HG02623 (cell line): ENCODE data around the gene SIN3A.
"Not testable (repeated sequence)": the region's sequence is repeated elsewhere in the genome, so short reads cannot be mapped to it uniquely, and the experiment has no call there.

Experiments used
- ATAC-seq: cut with Tn5 transposase; IDR thresholded peaks from one replicate; pipeline ENCODE4 v1.9.1; 2021; ENCODE audit warnings: moderate library complexity; ENCODE audit not compliant: unreplicated experiment

The SIN3A gene

DNA sequence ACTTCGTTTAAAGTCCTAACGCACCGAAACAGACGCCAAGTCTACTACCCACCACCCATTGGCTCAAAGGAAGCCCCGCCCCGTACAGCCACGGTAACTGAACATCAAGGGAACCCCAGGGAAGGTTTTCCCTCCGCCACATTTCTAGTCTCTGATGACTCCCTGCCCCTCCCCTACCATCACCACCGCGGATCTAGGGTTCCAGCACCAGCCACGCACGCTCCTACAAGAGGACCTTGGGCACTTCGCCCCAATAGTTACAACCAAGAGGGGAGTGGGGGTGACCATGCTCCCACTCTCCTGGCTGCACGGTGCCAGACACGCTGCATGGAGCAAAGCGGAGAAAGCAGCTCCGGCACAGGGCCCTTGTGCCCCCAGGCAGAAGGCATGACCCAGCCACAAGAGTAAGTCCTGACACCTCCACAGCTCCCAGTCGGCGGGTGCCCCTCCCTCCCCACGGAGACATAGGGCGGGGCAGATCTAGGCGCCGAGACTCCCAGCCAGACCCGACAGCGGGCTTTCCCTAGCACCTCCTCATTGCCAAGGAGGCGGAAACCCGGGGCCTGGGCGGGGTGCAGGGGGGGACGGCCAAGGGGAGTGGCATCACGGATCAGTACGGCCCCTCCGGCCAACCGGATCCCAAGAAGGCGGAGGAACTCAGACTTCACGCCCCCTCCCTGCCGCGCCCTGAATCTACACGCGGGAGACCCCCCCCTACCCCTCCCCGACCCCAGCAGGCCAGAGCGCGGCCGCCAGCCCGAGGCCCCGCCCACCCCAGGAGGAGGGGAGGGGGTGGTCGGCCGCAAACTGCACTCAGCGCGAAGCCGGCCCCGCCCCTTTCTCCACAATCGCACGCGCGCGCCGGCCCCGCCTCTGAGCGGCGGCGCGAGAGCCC lies 936 bp downstream of the SIN3A start:
- peak; percentile 15 for ATAC-seq

DNA sequence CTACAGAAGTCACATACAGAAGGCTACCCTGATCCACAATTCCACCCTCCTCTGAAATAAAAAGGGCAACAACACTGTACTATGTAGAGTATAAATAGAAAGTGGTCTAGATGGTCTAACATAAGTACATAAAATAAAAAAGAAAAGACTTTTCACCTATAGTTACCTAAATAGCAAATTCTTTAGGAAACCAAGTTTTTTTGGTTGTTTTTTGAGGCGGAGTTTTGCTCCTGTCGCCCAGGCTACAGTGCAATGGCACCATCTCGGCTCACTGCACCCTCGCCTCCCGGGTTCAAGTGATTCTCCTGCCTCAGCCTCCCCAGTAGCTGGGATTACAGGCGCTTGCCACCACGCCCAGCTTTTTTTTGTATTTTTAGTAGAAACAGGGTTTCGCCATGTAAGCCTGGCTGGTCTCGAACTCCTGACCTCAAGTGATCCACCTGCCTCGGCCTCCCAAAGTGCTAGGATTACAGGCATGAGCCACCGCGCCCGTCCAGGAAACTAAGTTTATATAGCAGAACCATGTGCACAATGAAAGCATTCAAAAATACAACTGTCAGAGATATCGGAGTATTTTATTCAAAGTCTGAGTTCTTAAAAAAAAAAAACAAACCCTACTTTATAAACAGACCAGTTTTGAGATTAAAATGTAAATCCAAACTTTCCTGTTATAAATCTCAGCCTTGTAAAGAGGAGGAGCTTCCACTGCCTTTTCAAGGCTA lies 1.7 kb downstream of the SIN3A start:
- no peak for ATAC-seq

DNA sequence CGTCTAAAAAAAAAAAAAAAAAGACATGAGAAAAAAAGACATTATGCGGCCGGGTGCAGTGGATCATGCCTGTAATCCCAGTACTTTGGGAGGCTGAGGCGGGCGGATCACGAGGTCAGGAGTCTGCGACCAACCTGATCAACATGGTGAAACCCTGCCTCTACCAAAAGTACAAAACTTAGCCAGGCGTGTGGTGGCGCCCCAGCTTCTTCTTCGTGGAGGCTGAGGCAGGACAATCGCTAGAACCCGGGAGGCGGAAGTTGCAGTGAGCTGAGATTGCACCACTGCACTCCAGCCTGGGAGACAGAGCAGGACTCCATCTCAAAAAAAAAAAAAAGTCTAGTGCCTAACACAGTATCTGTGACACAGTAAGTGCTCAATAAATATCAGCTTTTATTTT lies 3.3 kb downstream of the SIN3A start:
- ATAC-seq: not testable (repeated sequence)

DNA sequence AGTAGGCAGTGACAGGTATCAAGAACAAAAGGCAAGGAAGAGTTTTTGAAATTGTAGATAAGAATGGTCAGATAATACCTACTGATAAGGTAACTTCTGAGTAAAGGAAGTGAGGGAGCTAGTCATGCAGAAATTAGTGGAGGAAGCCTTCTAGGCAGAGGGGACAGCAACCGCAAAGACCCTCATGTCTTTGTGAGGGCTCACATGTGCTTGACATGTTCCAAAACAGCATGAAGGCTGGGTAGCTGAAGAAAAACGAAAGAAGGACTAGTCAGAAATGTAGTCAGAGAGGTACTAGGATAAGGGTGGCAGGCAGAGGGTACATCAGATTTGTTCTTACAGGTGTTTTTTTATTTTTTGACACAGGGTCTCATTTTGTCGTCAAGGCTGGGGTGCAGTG lies 5.3 kb downstream of the SIN3A start:
- no peak for ATAC-seq

DNA sequence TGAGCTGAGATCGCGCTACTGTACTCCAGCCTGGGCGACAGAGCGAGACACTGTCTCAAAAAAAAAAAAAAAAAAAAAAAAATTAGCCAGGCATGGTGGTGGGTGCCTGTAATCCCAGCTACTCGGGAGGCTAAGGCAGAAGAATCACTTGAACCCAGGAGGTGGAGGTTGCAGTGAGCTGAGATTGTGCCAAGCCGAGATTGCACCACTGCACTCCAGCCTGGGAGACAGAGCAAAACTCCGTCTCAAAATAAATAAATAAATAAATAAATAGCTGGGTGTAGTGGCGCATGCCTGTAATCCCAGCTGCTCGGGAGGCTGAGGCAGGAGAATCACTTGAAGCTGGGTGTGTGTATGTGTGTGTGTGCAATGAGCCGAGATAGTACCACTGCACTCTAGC lies 6.2 kb downstream of the SIN3A start:
- ATAC-seq: not testable (repeated sequence)

DNA sequence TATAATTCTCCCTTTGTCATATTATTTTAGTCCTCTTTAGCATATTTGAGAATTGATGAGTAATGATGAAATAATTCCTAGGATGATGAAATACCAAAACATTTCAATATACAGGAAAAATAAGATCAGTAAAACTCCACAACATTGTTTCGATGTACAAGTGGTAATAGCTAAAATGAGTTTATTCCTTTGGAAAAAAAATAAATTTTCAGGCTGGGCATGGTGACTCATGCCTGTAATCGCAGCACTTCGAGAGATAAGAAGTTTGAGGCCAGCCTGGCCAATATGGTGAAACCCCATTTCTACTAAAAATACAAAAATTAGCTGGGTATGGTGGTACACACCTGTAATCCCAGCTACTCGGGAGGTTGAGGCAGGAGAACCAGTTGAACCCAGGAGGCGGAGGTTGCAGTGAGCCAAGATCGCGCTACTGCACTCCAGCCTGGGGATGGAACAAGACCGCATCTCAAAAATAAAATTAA lies 7.5 kb downstream of the SIN3A start:
- ATAC-seq: not testable (repeated sequence)

DNA sequence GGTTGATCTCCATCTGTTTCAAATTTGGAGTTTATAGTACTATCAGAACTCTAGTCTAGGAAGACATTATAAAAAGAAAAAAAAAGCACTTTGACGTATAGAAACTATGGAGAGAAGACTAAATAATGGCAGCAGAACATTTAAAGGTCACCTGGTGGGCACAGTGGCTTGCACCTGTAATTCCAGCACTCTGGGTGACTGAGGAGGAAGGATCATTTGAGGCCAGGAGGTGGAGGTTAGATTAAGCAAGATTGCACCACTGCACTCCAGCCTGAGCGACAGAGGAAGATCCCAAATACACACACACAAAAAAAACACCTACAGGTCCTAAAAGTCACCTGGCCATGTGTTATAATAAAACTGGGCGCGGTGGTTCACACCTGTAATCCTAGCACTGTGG lies 13.8 kb downstream of the SIN3A start:
- ATAC-seq: no peak

DNA sequence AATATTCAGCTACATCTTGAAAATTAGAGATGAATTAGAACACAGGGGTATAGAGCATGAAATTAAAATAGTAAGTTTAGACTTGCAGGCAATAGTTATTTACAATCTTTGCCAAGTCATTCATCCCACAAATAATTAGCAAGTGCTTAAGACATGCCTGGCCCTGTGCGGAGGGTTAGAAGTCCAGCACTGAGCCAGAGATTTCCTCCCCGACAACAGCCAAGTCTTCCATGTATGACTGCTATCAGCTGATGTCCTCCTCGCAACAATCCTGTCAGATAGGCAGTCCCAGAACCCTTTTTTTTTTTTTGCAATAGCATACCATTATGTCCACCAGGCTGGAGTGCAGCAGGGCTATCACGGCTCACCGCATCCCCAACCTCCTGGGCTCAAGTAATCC lies 14.6 kb downstream of the SIN3A start:
- ATAC-seq: no peak

DNA sequence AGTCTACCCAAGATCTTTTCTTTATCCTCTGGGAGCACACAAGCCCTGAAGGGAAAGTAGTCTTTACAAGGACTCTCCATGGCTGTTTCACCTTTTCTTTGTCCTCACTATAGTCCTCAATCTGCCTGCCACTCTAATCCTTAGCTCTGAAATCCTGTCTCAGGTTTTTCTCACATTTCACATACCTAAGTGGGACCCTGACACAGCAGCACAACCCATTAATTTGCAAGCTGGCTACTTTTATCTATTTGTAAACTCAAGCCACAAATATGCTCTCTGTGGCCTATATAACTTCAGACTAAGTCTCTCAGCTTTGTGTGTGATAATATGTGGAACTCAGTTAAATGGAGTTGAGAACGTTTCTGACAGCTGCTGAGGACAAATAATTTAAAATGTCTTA lies 19.8 kb downstream of the SIN3A start:
- no peak for ATAC-seq

DNA sequence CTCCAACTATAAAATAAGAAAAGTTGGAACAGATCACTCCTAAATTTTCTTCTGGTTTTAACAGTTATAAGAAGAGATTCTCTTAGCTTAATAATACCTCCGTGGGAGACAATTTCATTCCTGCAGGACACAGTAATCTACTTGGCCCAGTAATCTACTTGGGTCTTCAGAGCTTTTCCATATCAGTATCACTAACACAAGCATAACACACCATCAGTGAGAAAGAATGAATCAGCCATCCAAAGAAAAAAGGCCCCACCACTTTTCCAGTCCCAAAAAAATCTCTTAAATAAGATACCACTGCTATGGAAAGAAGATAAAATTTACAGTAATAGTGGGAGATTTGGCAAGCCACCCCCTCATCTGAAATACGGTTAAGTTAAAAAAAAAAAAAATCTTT lies 20.2 kb downstream of the SIN3A start:
- ATAC-seq: no peak

DNA sequence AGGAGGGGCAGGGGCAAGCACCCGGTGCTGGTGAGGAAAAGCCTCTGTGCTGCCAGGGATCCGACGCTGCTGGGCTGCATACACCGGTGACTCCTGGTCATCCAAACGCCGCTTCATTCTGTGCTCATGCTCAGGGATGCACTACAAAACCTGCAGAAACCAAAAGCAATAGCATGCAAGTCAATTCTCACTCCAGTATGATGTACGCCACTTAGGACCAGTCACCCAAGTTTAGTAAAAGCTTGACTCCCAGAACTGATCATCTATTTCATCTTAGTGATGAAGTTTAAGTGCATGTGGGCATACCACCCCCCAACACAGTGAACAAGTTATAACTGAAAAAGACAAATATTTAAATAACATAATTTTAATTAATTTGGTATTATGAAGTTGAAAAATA lies 21.2 kb downstream of the SIN3A start:
- ATAC-seq: no peak

DNA sequence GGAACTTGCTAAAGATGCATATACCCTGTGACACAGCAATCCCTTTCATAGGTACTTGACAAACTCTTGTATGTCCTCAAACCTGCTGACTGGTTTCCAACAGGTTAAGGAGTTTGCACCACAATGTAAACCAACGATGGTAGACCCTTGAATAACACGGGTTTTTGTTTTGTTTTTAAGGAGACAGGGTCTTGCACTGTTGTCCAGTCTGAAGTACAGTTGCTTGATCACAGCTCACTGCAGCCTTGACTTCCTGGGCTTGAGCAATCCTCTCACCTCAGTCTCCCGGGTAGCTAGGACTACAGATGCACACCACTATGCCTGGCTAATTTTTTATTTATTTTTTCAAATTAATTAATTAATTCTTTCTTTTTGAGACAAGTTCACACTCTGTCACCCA lies 23.3 kb downstream of the SIN3A start:
- no peak for ATAC-seq

DNA sequence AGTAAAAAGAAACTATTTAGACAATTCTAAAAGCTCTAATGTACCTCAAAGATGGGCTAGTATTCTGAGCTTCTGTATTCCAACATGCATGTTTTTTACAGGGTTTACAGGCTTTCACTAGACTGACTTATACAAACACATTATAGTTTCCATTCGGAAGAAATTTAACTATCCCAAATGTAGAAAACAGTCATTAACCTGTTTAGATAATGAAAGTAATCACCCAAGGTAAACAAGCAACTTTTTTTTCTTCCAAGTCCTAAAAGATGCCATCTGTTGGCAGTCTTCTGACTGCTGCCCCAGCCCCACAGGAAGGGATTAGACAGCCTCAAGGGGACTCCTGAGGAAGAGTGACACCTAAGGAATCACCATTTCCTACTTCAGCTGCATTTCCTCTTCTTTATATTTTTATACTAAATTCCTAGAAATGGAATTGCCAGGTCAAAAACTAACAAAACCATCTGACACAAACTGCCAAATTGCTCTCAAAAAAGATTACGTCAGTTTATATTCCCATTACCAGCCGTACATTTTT lies 25.5 kb downstream of the SIN3A start:
- no peak for ATAC-seq

DNA sequence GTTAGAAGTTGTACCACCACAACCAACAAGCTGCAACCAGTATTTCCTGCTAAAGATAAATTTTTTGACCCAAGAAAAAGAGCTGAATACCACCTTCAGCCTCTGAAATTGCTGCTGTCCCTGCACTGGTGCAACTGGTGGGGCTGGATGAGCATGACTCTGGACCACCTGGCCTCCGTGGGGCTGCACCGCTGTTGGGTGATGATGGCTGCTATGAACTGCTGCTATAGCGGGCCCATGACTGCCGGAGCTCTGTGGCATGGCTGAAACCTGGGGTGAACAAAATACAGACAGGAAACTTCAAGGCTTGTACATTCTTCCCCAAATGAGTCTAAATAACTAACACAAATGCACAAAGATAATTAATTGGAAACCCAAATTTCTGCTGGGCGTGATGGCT lies 28.9 kb downstream of the SIN3A start:
- ATAC-seq: no peak

DNA sequence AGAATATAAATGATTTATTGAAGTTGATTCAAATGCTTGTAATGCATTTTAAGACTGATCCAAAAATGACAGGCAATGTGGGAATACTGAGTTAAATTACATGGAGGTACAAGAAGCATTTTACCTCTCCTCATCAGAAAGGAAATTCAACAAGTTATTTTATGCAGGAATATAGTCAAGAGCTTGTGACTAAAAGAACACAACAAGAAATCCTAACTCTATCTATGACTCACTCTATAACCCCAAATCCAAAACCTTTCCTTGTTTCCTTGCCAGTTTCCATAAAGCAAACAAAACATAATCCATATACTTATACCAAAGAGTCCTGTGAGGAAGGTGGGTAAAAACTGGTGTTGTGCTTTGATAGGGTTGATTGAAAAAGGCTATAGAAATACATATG lies 30.8 kb downstream of the SIN3A start:
- no peak for ATAC-seq

DNA sequence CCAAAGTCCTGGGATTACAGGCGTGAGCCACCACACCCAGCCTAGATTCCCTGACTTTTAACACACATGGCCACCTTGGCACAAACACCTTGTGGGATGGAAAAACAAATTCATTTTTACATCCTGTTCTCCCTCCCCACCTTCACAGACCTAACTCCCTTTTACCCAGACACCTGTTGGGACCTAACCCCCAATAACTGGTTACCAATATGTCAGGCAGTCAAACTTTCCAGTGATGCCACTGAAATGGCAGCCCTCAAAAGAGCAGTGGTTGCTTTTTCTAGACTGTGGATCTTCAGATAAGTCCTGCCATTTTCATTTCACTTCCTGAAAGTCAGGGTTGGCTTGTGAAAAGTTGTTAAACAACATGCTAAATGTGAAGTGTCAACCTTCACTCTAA lies 34.9 kb downstream of the SIN3A start:
- ATAC-seq: no peak

DNA sequence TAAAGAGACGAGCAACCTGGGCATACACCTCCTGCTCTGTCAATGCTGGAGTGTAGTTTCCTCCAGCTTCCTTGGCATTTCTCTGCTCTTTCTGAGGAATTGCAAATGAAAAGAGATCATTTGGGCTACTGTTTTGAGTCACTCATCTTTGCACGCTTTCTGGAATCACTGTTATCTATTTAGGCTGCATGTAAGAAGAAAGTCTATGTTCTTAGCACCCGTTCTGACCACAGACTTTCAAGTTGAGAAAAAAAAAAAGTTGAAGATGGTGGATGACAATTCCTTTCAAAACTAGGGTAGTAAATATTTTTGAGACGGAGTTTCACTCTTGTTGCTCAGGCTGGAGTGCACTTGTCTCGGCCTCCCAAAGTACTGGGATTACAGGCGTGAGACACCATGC lies 41.3 kb downstream of the SIN3A start:
- no peak for ATAC-seq

DNA sequence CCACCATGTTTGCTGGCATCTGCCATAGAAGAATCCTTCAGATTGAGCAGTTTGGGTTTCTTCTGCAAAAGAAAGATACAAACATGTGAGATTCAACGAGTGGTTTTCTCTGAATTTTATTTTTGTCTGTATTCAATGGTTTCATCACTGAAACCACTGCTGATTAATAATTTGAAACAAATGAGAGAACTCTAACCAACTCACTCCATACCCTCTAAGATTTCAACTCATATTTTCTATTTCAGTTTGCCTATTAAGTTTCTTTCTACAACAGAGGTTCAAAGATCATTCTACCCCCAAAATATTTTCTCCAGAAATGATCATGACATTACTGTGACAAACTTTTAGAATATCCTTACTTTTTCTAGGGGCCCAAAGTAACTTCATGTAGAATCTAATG lies 44.4 kb downstream of the SIN3A start:
- ATAC-seq: no peak

DNA sequence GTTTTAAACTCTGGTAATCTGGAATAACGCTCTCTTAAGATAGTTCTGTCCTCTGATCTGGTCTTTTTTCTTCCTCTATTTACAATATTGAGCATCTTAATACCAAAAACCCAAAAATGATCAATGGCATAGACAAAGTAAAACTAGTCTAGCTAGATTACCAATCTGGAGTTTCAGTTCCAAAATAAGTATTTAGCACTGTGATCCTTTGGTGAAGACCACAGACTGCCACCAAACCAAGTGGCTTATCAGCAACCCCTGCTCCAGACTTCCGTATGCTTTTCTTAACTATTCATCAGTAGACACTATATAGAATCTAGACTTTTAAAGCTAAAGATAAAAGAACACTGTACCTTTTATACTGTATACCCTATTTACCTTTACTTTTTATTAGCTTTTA lies 47.6 kb downstream of the SIN3A start:
- ATAC-seq: no peak

DNA sequence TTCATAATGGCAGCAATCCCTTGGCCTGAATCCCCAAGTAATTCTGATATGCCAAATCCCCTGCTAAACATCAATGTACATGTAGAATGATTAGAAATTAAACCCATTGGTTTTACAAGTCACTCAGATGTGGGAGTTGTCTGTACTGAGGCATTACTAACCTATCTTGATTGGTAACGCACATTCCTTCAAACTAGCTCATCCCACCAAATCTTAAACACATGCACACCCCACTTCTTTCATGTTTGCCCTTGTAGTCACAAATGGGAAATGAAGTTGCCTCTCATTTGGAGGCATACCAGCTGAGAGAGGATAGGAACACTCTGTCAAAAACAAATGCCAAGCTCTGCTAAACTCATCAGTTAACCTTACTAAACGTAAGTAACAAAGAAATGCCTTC lies 54.0 kb downstream of the SIN3A start:
- no peak for ATAC-seq

DNA sequence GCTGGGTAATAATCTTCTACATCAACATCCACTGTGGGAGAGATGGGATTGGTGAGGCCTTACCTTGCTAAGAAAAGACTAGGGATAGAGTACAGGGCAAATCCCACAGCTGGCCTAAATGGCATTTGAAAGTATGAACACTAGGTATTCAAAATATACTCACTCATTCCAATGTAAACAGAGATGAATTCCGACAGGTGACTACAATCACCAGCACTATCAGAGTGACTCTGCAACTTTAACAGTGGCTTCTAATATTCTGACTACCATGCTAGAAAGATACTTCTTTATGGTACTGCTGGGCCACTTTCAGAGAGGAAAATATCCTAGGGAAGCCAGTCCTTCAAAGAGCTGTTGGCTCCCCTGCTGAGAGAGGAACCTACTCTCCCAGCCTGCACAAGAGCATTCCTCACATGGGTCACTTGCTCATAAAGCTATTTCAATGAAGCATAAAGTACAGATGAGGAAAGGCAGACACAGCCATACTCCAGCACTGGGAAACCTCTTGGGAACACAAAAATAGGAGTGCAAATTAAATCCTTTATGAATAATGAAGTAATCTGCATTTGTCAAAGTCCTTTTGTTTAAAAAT lies 61.6 kb downstream of the SIN3A start:
- no peak for ATAC-seq

DNA sequence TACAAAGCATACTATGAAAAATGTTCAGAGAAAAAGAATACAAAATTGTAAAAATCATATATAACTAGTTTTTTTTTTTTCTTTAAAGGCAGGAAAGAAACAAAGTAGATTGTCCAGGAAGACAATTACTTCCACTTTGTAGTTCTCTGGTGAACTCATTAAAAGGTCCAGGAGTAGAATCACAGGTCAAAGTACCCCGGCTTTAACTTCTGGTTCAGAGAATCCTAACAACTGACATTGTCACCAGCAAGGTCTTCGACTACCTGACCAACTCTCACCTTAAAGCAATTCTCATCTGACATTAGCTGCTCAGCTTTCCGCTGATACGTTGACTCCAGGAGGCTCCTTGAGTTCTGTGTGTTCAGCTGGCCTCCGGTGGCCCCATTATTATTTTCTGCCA lies 67.5 kb downstream of the SIN3A start:
- ATAC-seq: not testable (repeated sequence)
